Mesenchymal stem cell (in vitro differentiated cells and primary cell): ENCODE data around the gene GALNT10.

Experiments
- DNase-seq: peaks from one replicate; pipeline ENCODE4 v3.0.0-alpha.2; 2013
- H2AFZ ChIP-seq: one replicate; pipeline ENCODE4 v1.6.1; 2013; ENCODE audit warnings: low read depth, mild to moderate bottlenecking, control low read depth, inconsistent platforms, low read length, moderate library complexity
- H2AK5ac ChIP-seq: 2 replicates; pipeline ENCODE4 v1.6.1; 2013; ENCODE audit warnings: low read length, moderate library complexity, mild to moderate bottlenecking, inconsistent platforms; ENCODE audit not compliant: severe bottlenecking
- H2BK120ac ChIP-seq: one replicate; pipeline ENCODE4 v1.6.1; 2013; ENCODE audit warnings: low read depth, mild to moderate bottlenecking, inconsistent platforms, low read length, moderate library complexity
- H2BK12ac ChIP-seq, 2 experiments: one replicate each; pipeline ENCODE4 v1.6.1; 2013; ENCODE audit warnings: inconsistent platforms in 2 of 2, low read length in 2 of 2, mild to moderate bottlenecking in 2 of 2, moderate library complexity in 2 of 2, control low read depth in 1 of 2
- H2BK15ac ChIP-seq: one replicate; pipeline ENCODE4 v1.6.1; 2013; ENCODE audit warnings: mild to moderate bottlenecking, low read depth, inconsistent platforms; ENCODE audit not compliant: poor library complexity, severe bottlenecking
- H2BK5ac ChIP-seq: 2 replicates; pipeline ENCODE4 v1.6.1; 2013; ENCODE audit warnings: low read depth, mild to moderate bottlenecking, low read length, control low read depth, inconsistent platforms; ENCODE audit not compliant: poor library complexity, severe bottlenecking
- H3K14ac ChIP-seq, 2 experiments: one replicate each; pipeline ENCODE4 v1.6.1; 2013; ENCODE audit warnings: inconsistent platforms in 2 of 2, low read length in 2 of 2, control low read depth in 1 of 2, mild to moderate bottlenecking in 1 of 2, moderate library complexity in 1 of 2
- H3K18ac ChIP-seq, 2 experiments: one replicate each; pipeline ENCODE4 v1.6.1; 2013; ENCODE audit warnings: inconsistent platforms in 2 of 2, low read length in 2 of 2, control low read depth in 1 of 2, low read depth in 1 of 2, mild to moderate bottlenecking in 1 of 2
- H3K23ac ChIP-seq, 2 experiments: one replicate each; pipeline ENCODE4 v1.6.1; 2013; ENCODE audit warnings: inconsistent platforms in 2 of 2, low read length in 2 of 2, mild to moderate bottlenecking in 2 of 2, moderate library complexity in 2 of 2, control low read depth in 1 of 2
- H3K27ac ChIP-seq: 2 replicates; pipeline ENCODE4 v1.5.1; 2013; ENCODE audit warnings: mild to moderate bottlenecking, moderate library complexity, low read length, control low read depth, inconsistent platforms; ENCODE audit not compliant: poor library complexity, severe bottlenecking
- H3K27me3 ChIP-seq, 2 experiments: 2 replicates each; pipeline versions ENCODE4 v1.6.1 to v1.7.0; 2013; ENCODE audit warnings: low read length in 2 of 2, mild to moderate bottlenecking in 2 of 2, moderate library complexity in 2 of 2, control low read depth in 1 of 2, inconsistent platforms in 1 of 2; ENCODE audit not compliant: control insufficient read depth in 1 of 2, insufficient read depth in 1 of 2
- H3K36me3 ChIP-seq, 2 experiments: 2 replicates each; pipeline versions ENCODE4 v1.6.1 to v1.7.0; 2013; ENCODE audit warnings: low read length in 2 of 2, control low read depth in 1 of 2, inconsistent platforms in 1 of 2, low read depth in 1 of 2, mild to moderate bottlenecking in 1 of 2; ENCODE audit not compliant: insufficient read depth in 2 of 2, control insufficient read depth in 1 of 2
- H3K4ac ChIP-seq, 2 experiments: one replicate each; pipeline ENCODE4 v1.6.1; 2013; ENCODE audit warnings: inconsistent platforms in 2 of 2, low read length in 2 of 2, mild to moderate bottlenecking in 2 of 2, moderate library complexity in 2 of 2, control low read depth in 1 of 2, low read depth in 1 of 2
- H3K4me1 ChIP-seq: 2 replicates; pipeline ENCODE4 v1.6.1; 2013; ENCODE audit warnings: low read depth, low read length, control low read depth; ENCODE audit not compliant: control insufficient read depth, insufficient read depth
- H3K4me2 ChIP-seq: 2 replicates; pipeline ENCODE4 v1.6.1; 2013; ENCODE audit warnings: low read length, mild to moderate bottlenecking, inconsistent platforms; ENCODE audit not compliant: poor library complexity, severe bottlenecking
- H3K4me3 ChIP-seq, 2 experiments: 2 replicates each; pipeline versions ENCODE4 v1.5.1 to v1.7.0; 2013; ENCODE audit warnings: low read length in 2 of 2, mild to moderate bottlenecking in 2 of 2, control low read depth in 1 of 2, low read depth in 1 of 2; ENCODE audit not compliant: insufficient read depth in 1 of 2
- H3K79me1 ChIP-seq: replicated peaks from 2 replicates; pipeline ENCODE4 v1.6.1; 2013; ENCODE audit warnings: mild to moderate bottlenecking, control low read depth, low read length, inconsistent platforms; ENCODE audit not compliant: poor library complexity, severe bottlenecking
- H3K9ac ChIP-seq: 2 replicates; pipeline ENCODE4 v1.7.0; 2013; ENCODE audit warnings: mild to moderate bottlenecking, low read length, moderate library complexity
- H3K9me3 ChIP-seq: 2 replicates; pipeline ENCODE4 v1.7.0; 2013; ENCODE audit warnings: mild to moderate bottlenecking, low read length; ENCODE audit not compliant: control insufficient read depth
- H4K8ac ChIP-seq: one replicate; pipeline ENCODE4 v1.6.1; 2013; ENCODE audit warnings: inconsistent platforms, mild to moderate bottlenecking, low read length, moderate library complexity
- H4K91ac ChIP-seq: one replicate; pipeline ENCODE4 v1.6.1; 2013; ENCODE audit warnings: mild to moderate bottlenecking, low read length, inconsistent platforms
- WGBS: methylation state at CpG from one replicate; pipeline ENCODE4 v1.1.7; 2013; ENCODE audit warnings: mixed read lengths; 5-methylcytosine and 5-hydroxymethylcytosine counted together

Gene GALNT10

DNA sequence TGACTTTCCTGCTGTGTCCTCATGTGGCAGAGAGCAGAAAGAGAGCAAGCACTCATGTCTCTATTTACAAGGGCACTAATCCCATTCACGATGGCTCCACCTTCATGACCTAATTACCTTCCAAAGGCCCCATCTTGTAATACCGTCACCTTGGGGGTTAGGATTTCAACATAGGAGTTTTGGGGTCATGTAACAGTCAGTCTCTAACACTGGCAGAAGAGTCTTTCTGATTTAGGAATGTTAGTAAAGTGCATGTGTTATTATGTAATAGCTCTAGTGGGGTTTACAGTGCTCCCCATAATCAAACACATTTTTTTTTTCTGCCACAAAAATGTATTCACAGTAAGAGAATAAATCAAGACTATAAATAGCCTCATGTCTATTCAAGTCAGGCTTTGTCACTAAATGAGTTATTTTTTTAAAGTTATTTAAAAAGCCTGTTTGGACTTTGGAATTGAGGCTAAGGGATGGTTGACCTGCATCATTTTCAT lies 19.1 kb downstream of the GALNT10 start:
- Histone ChIP-seq H3K14ac (no peak overlapping the region), H4K8ac (no peak overlapping the region), H4K91ac (no peak overlapping the region), H3K9ac (no peak overlapping the region), H3K36me3 (peaks cover 0 to 29% of the 10 kb centered on the region in 2 experiments), H3K4ac (no peak overlapping the region), H2BK15ac (no peak overlapping the region), H2BK12ac (no peak overlapping the region), H3K27me3 (no peaks in the 10 kb centered on the region), H2AK5ac (no peak overlapping the region), H3K18ac (no peak overlapping the region), H2BK5ac (no peak overlapping the region), H2AFZ (no peak overlapping the region), H3K9me3 (no peaks in the 10 kb centered on the region), H3K4me1 (peaks cover 3% of the 10 kb centered on the region), H3K23ac (no peak overlapping the region), H3K4me3 (no peak overlapping the region), H2BK120ac (no peak overlapping the region), H3K79me1 (peaks cover 45% of the 10 kb centered on the region), H3K4me2 (no peak overlapping the region), H3K27ac (no peak overlapping the region)
- WGBS: 83% methylated on average over 2 of the region's 2 CpGs
- no peak for DNase-seq

DNA sequence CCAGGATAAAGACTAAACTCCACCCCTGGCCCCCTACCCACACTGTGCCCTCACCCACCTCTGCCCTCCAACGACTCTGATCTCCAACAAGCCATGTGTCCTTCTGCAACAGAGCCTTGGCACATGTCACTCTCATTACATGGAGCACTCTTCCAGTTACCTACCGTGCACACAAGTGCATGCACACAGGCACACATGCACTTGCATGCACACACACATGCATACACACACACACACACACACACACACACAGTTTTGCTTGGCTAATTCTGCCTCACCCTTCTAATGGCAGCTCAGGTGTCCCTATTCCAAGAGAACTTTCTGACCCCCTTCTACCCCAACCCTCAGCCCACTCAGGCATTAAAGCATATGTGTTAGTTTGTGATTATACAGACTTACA lies 19.6 kb downstream of the GALNT10 start:
- Histone ChIP-seq H4K8ac (no peak overlapping the region), H3K4me1 (peaks cover 5% of the 10 kb centered on the region), H3K9me3 (no peaks in the 10 kb centered on the region), H2BK120ac (no peak overlapping the region), H3K27ac (no peak overlapping the region), H3K4ac (peak overlapping the region in 1 of 2 experiments; percentile 32), H3K79me1 (peaks cover 42% of the 10 kb centered on the region), H3K36me3 (peaks cover 0 to 29% of the 10 kb centered on the region in 2 experiments), H2BK5ac (no peak overlapping the region), H4K91ac (peak overlapping the region; percentile 12), H3K9ac (no peak overlapping the region), H2BK12ac (peak overlapping the region in 1 of 2 experiments; percentile 3), H3K14ac (peak overlapping the region in 1 of 2 experiments; percentile 93), H2BK15ac (no peak overlapping the region), H2AK5ac (no peak overlapping the region), H3K18ac (peak overlapping the region in 1 of 2 experiments; percentile 93), H3K27me3 (no peaks in the 10 kb centered on the region), H3K4me3 (no peak overlapping the region), H3K4me2 (no peak overlapping the region), H2AFZ (no peak overlapping the region), H3K23ac (no peak overlapping the region)
- DNase-seq: no peak
- 61% methylated on average over 2 of the region's 2 CpGs for WGBS

DNA sequence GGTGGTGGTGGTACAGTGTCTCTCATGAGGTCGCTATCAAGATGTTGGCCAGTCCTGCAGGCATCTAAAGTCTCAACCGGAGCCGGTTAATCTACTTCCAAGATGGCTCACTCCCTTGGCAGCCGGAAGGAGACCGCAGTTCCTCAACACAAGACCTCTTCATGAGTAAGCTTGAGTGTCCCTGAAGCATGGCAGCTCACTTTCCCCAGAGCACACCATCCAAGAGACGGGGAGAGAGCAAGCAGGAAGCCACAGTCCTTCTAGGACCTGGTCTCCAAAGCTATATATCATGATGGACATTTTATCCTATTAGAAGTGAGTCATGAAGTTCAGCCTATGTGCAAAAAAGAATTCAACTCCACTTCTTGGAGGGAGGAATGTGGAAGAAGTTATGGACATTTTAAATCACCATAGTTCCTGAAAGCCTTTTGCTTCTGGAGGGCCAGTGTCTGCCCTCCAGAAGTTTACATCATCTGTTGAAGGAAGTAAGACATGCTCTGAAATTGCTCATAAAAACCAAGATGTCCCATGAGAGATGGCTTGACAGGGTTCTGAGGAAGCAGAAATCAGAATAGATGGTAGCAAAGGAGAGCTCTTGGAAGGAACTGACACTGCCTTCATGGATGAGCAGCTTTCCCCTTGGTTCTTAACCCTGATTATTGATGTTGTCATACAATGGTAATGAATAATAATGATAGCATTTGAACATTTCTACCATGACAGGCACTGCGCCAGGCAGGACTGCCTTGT lies 21.3 kb downstream of the GALNT10 start:
- Histone ChIP-seq H4K91ac (no peak overlapping the region), H3K23ac (no peak overlapping the region), H2BK15ac (no peak overlapping the region), H3K36me3 (peaks cover 0 to 25% of the 10 kb centered on the region in 2 experiments), H3K4me2 (no peak overlapping the region), H2BK12ac (no peak overlapping the region), H2BK5ac (no peak overlapping the region), H4K8ac (no peak overlapping the region), H3K27ac (no peak overlapping the region), H3K18ac (peak overlapping the region in 1 of 2 experiments; percentile 42), H3K4ac (no peak overlapping the region), H3K14ac (no peak overlapping the region), H3K27me3 (no peaks in the 10 kb centered on the region), H3K79me1 (peaks cover 32% of the 10 kb centered on the region), H3K9ac (no peak overlapping the region), H3K4me3 (no peak overlapping the region), H2AFZ (no peak overlapping the region), H3K9me3 (no peaks in the 10 kb centered on the region), H2BK120ac (no peak overlapping the region), H2AK5ac (no peak overlapping the region), H3K4me1 (peaks cover 3% of the 10 kb centered on the region)
- DNase-seq: peak; percentile 95
- WGBS: 44% methylated on average over 6 of the region's 7 CpGs

DNA sequence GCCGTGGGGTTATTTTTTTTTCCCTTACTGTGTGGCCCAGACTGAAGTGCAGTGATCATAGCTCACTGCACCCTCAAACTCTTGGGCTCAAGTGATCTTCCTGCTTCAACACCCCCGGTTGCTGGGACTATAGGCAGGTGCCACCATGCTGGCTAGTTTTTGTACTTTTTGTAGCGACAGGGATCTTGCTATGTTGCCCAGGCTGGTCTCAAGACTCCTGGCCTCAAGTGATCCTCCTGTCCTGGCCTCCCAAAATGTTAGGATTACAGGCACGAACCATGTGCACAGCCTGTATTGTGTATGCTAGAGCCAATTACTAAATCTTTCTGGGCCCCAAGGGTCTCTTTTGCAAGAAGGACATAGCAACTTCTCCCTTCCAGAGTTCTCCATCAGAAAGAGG lies 23.1 kb downstream of the GALNT10 start:
- Histone ChIP-seq H2BK12ac (no peak overlapping the region), H2BK15ac (peak overlapping the region; percentile 44), H4K8ac (no peak overlapping the region), H2AFZ (no peak overlapping the region), H3K4me3 (no peak overlapping the region), H2BK120ac (no peak overlapping the region), H3K27me3 (no peaks in the 10 kb centered on the region), H3K14ac (no peak overlapping the region), H3K36me3 (peaks cover 0 to 14% of the 10 kb centered on the region in 2 experiments), H4K91ac (no peak overlapping the region), H2AK5ac (no peak overlapping the region), H3K9me3 (no peaks in the 10 kb centered on the region), H3K79me1 (peaks cover 27% of the 10 kb centered on the region), H3K4me1 (peaks cover 7% of the 10 kb centered on the region), H3K18ac (peak overlapping the region in 1 of 2 experiments; percentile 25), H3K9ac (peak overlapping the region; percentile 56), H3K4me2 (no peak overlapping the region), H3K4ac (peak overlapping the region in 1 of 2 experiments; percentile 5), H2BK5ac (no peak overlapping the region), H3K27ac (no peak overlapping the region), H3K23ac (no peak overlapping the region)
- no peak for DNase-seq
- WGBS: 91% methylated on average over 4 of the region's 4 CpGs
